GM06990 (cell line): ENCODE data around the gene STXBP6.

Source experiments
- DNase-seq: peaks from one replicate; pipeline ENCODE4 v3.0.0-alpha.2; 2011; ENCODE audit not compliant: insufficient read length; ENCODE audit errors: extremely low read depth
- H3K27me3 ChIP-seq: replicated peaks from 2 replicates; pipeline ENCODE4 v1.6.0; 2011; ENCODE audit warnings: low read length; ENCODE audit not compliant: control insufficient read depth, insufficient read depth
- H3K36me3 ChIP-seq: 2 replicates; pipeline ENCODE4 v1.5.1; 2011; ENCODE audit warnings: low read length; ENCODE audit not compliant: control insufficient read depth, insufficient read depth
- H3K4me3 ChIP-seq: replicated peaks from 2 replicates; pipeline ENCODE4 v1.5.1; 2011; ENCODE audit warnings: low read depth, mild to moderate bottlenecking, control low read depth, low read length
- CTCF ChIP-seq: IDR thresholded peaks from 2 replicates; pipeline ENCODE4 v1.5.1; 2011; ENCODE audit warnings: low read length, control low read depth, mild to moderate bottlenecking, inconsistent platforms; ENCODE audit not compliant: insufficient read depth, poor library complexity, severe bottlenecking

STXBP6 gene

DNA sequence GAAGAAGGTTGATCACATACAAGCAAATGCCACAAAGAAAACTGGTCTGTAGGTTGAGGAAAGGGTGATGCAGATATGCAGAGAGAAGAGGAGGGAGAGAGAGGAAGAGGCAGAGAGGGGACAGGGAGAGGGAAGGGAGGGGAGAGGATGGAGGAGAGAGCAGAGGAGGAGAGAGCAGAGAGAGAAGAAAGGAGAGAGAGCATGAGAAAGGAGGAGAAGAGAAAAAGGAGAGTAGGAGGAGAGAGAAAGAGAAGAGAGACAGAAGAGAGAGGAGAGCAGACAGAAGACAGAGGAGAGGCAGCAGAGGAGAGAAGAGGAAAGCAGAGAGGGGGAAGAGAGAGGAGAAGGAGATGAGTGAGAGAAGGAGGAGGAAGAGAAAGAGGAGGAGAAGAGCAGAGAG, 59.2 kb downstream of the STXBP6 start:
- no peak for TF ChIP-seq CTCF
- Histone ChIP-seq H3K27me3 (no peaks in the 10 kb centered on the region; the same call in 1 of the 2 replicates), H3K36me3 (no peaks in the 10 kb centered on the region), H3K4me3 (no peak overlapping the region)
- no peak for DNase-seq

DNA sequence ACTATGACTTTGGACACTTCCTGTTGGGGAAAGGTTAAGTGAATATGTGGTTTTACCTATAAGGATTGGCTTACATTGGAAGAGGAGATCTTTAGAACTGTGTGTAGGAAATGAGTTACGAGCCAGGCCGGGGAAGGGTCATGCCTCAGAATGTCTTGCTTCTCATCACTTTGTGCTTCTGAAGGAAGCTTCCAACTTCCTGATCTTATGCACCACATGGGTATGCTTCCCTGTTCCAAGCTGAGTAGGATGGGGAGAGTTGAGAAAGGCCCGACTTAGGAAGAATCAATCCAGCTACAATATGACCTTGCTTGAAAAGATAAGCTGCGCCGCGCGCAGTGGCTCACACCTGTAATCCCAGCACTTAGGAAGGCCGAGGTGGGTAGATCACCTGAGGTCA, 59.9 kb downstream of the STXBP6 start:
- DNase-seq: no peak
- Histone ChIP-seq H3K4me3 (no peak overlapping the region), H3K36me3 (no peaks in the 10 kb centered on the region), H3K27me3 (no peaks in the 10 kb centered on the region; the same call in 1 of the 2 replicates)
- TF ChIP-seq CTCF: no peak

DNA sequence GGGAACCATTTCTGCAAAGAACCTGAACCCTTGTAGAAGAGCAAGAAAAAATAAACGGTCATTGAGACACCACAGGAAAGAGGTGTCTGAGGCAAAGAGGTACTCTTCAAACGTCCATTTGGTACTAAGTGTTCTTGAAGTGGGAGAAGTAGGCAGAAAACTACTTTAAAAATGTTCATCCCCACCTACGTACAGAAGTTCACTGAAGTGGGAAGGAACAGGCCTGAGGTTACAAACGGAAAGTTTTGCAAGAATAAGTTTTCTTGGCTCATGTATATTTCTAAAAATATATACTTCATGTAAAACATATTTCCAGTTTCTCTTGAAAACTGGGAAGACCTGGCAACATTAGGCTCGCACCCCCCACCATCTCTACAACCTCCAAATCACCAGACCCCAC, 61.2 kb downstream of the STXBP6 start:
- TF ChIP-seq CTCF: no peak
- Histone ChIP-seq H3K27me3 (no peaks in the 10 kb centered on the region; the same call in 1 of the 2 replicates), H3K36me3 (no peaks in the 10 kb centered on the region), H3K4me3 (no peak overlapping the region)
- DNase-seq: no peak

DNA sequence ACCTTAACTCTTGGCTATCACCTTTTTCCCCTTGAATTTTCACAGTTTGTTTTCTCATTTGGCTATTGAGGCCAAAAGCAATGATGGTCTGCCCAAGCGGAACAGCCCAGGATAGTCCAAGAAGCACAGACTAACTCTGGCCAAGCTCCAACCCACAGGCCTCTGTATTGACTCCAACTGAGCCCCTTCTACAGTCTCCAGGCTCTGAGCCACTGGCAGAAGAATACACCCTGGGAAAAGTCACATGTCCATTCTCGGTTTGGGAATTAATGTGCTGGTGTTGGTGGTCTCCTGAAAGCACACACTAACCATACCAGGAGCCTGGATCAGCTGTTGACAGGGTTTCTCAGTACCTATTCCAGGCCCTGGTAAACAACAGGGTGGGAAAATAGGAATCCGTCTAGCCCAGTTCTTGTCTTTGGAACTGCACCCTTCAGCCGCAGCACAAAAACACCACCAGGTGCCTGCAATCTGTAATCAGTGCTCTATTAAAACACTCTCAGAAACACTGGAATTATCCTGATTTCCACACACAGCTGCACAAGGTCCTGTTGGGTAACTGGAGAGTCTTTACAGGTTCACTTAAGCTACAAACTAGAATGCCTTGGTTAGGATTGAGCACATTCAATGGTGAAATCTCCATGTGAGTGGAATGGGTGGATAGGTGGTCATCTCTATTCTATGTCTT, 63.6 kb downstream of the STXBP6 start:
- DNase-seq: no peak
- no peaks in the 10 kb centered on the region for H3K27me3 ChIP-seq
- H3K4me3 ChIP-seq: no peak overlapping the region
- no peaks in the 10 kb centered on the region for H3K36me3 ChIP-seq
- TF ChIP-seq CTCF: no peak

DNA sequence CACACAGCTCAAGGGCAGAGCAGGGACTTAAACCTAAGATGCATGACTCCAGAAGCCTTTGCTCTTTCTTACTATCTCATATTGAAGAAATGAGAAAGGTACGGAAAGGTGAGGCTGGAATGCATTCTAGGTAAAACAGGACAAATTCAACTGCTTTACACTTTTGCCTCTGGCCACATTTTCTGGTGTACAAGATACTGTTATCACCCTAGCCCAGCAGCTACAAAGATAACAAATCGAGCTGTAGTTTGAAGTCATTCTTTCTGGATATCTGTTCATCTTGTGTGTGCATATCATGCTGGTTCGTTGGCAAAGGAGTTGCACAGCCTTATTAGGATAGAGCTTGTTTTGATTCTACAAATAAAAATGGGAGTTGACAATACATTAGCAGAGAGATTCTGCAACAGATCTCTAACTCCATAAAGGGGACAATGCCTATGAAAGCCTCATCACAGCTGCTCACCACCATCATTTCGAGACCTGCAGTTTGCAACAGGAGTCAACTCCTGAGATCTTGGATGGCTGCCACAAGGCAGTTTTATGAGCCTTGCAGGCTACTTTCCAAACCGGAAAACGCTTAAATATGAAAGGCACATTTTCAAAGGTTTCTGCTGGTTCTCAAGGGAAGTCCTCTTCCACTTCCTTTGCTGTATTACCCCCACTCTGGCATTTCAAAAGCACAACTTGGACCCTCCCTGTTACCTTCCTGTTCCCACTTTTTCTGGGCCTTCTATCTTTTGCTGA, 64.9 kb downstream of the STXBP6 start:
- H3K4me3 ChIP-seq: no peak overlapping the region
- no peak for TF ChIP-seq CTCF
- no peak for DNase-seq
- no peaks in the 10 kb centered on the region for H3K36me3 ChIP-seq
- H3K27me3 ChIP-seq: no peaks in the 10 kb centered on the region
